DOHH2 (cell line): Measurements from ENCODE around the gene FBN3.

Experiments used
- H3F3A ChIP-seq: fragments of 200-600 bp; sonication (generic), shearing (Covaris generic); 2 replicates; pipeline ENCODE4 v1.6.0; 2016; ENCODE audit warnings: antibody characterized with exemption, mild to moderate bottlenecking; ENCODE audit not compliant: control insufficient read depth, insufficient read depth
- H3K27ac ChIP-seq: fragments of 200-600 bp; sonication (generic); 2 replicates; pipeline ENCODE4 v1.5.1; 2014; ENCODE audit warnings: low read depth, mild to moderate bottlenecking, low read length, moderate library complexity
- H3K27me3 ChIP-seq: fragments of 200-600 bp; sonication (generic); 2 replicates; pipeline ENCODE4 v1.6.1; 2014; ENCODE audit warnings: mild to moderate bottlenecking, low read length, mixed read lengths; ENCODE audit not compliant: control insufficient read depth
- H3K36me3 ChIP-seq: fragments of 200-600 bp; sonication (generic); 2 replicates; pipeline ENCODE4 v1.6.1; 2014; ENCODE audit warnings: mild to moderate bottlenecking, low read length, moderate library complexity, mixed read lengths; ENCODE audit not compliant: control insufficient read depth
- H3K4me1 ChIP-seq: fragments of 200-600 bp; sonication (generic); 2 replicates; pipeline ENCODE4 v1.6.1; 2014; ENCODE audit warnings: mild to moderate bottlenecking, low read length, mixed read lengths; ENCODE audit not compliant: control insufficient read depth
- H3K4me2 ChIP-seq: fragments of 200-600 bp; sonication (generic); 2 replicates; pipeline ENCODE4 v1.6.0; 2014; ENCODE audit warnings: mild to moderate bottlenecking, low read length, moderate library complexity
- H3K4me3 ChIP-seq: fragments of 200-600 bp; sonication (generic); 2 replicates; pipeline ENCODE4 v1.5.1; 2014; ENCODE audit warnings: mild to moderate bottlenecking, low read length, mixed read lengths
- H3K79me2 ChIP-seq: fragments of 200-600 bp; sonication (generic); 2 replicates; pipeline ENCODE4 v1.6.1; 2014; ENCODE audit warnings: mild to moderate bottlenecking, low read length, mixed read lengths; ENCODE audit not compliant: control insufficient read depth
- H3K9me2 ChIP-seq: fragments of 200-600 bp; sonication (generic); replicated peaks from 2 replicates; pipeline ENCODE4 v1.6.1; 2014; ENCODE audit warnings: mild to moderate bottlenecking, low read length, mixed read lengths; ENCODE audit not compliant: control insufficient read depth
- H3K9me3 ChIP-seq: fragments of 200-600 bp; sonication (generic); 2 replicates; pipeline ENCODE4 v1.6.1; 2014; ENCODE audit warnings: antibody characterized with exemption, low read length, mixed read lengths; ENCODE audit not compliant: control insufficient read depth, insufficient read depth
- H4K20me1 ChIP-seq: fragments of 200-600 bp; sonication (generic); 2 replicates; pipeline ENCODE4 v1.6.0; 2014; ENCODE audit warnings: low read depth, mild to moderate bottlenecking, antibody characterized with exemption, low read length, moderate library complexity; ENCODE audit not compliant: control insufficient read depth, insufficient read depth
- CTCF ChIP-seq: fragments of 200-600 bp; sonication (generic); IDR thresholded peaks from one replicate; pipeline ENCODE4 v1.5.1; 2014; ENCODE audit warnings: antibody characterized with exemption, mild to moderate bottlenecking, low read depth, low read length; ENCODE audit not compliant: poor library complexity, severe bottlenecking
- EZH2phosphoT487 ChIP-seq: fragments of 200-600 bp; sonication (generic); IDR thresholded peaks from 2 replicates; pipeline ENCODE4 v1.6.1; 2017; ENCODE audit warnings: borderline replicate concordance, mild to moderate bottlenecking, antibody characterized with exemption, low read length, moderate library complexity, mixed read lengths

FBN3 gene

GRCh38 chr19:8090950-8091349 is 58.4 kb downstream of the FBN3 start:
- H3K9me3 ChIP-seq: peaks cover 28% of the 10 kb centered on the region
- H3K27ac ChIP-seq: no peak overlapping the region

GRCh38 chr19:8089664-8090601 is 59.5 kb downstream of the FBN3 start:
- Histone ChIP-seq H3K9me3 (peaks cover 20% of the 10 kb centered on the region; the same call in 1 of the 2 replicates), H3K4me2 (no peak overlapping the region), H3K36me3 (no peaks in the 10 kb centered on the region), H3K4me1 (no peaks in the 10 kb centered on the region), H4K20me1 (no peaks in the 10 kb centered on the region), H3K27me3 (no peaks in the 10 kb centered on the region), H3K4me3 (no peak overlapping the region), H3K27ac (no peak overlapping the region), H3K79me2 (no peaks in the 10 kb centered on the region), H3F3A (no peaks in the 10 kb centered on the region), H3K9me2 (no peaks in the 10 kb centered on the region)
- no peak for TF ChIP-seq CTCF
- no peak for TF ChIP-seq EZH2phosphoT487

More at GRCh38 chr19:8090950-8091349, 58.4 kb downstream of the FBN3 start:
- no peaks in the 10 kb centered on the region for H3K9me2 ChIP-seq
- no peaks in the 10 kb centered on the region for H3K79me2 ChIP-seq
- no peaks in the 10 kb centered on the region for H3K4me1 ChIP-seq
- H4K20me1 ChIP-seq: no peaks in the 10 kb centered on the region
- H3K4me2 ChIP-seq: no peak overlapping the region
- no peaks in the 10 kb centered on the region for H3K36me3 ChIP-seq
- no peaks in the 10 kb centered on the region for H3F3A ChIP-seq
- TF ChIP-seq EZH2phosphoT487 (no peak), CTCF (no peak)
- no peak overlapping the region for H3K4me3 ChIP-seq
- H3K27me3 ChIP-seq: no peaks in the 10 kb centered on the region

- peaks cover 15% of the 10 kb centered on the region; the same call in 1 of the 2 replicates for H3K9me3 ChIP-seq
- H3F3A ChIP-seq: no peaks in the 10 kb centered on the region
- H3K36me3 ChIP-seq: no peaks in the 10 kb centered on the region
- H3K9me2 ChIP-seq: no peaks in the 10 kb centered on the region
- no peaks in the 10 kb centered on the region for H3K79me2 ChIP-seq
- no peak overlapping the region for H3K27ac ChIP-seq
- TF ChIP-seq EZH2phosphoT487 (no peak), CTCF (no peak)
- H3K27me3 ChIP-seq: no peaks in the 10 kb centered on the region
- no peaks in the 10 kb centered on the region for H3K4me1 ChIP-seq
- no peak overlapping the region for H3K4me2 ChIP-seq
- no peak overlapping the region for H3K4me3 ChIP-seq
- no peaks in the 10 kb centered on the region for H4K20me1 ChIP-seq
Observed at GRCh38 chr19:8088752-8089663, 60.4 kb downstream of the FBN3 start.
